ENCODE results near the gene ZC3H18. TPM values are rescaled to one million over a fixed set of nuclear protein-coding genes. Genes with fewer than 3 reads are reported as not detected.
A peak's percentile ranks its signal among the peaks of the same experiment; 100 is the strongest.

ZC3H18 gene
- total RNA-seq, 1 donor from 2014 or later, result 21.3 TPM

- H3K4me3 ChIP-seq, result no peak overlapping the region
- intact Hi-C loops (cut with micrococcal nuclease), result no loop called here
- H3K36me3 ChIP-seq, result peaks cover 61% of the 10 kb centered on the region
- peaks cover 8% of the 10 kb centered on the region for H3K27me3 ChIP-seq (ENCODE audit: low read depth)
- peaks cover 48% of the 10 kb centered on the region for H3K4me1 ChIP-seq
- H3K27ac ChIP-seq (replicated peaks), result peak overlapping the region; percentile 71
- no peak for DNase-seq
- TF ChIP-seq CTCF (IDR thresholded peaks at IDR 0.05; ENCODE audit: borderline replicate concordance), result no peak
- no peaks in the 10 kb centered on the region for H3K9me3 ChIP-seq (replicated peaks)
Observed at GRCh38 chr16:88630433-88630832, 60.2 kb downstream of the ZC3H18 start.

- intact Hi-C loops (cut with micrococcal nuclease), result no loop called here
- Histone ChIP-seq H3K4me3 (no peak overlapping the region), H3K27me3 (ENCODE audit: low read depth) (peaks cover 13% of the 10 kb centered on the region), H3K27ac (replicated peaks) (peak overlapping the region; percentile 71), H3K4me1 (peaks cover 48% of the 10 kb centered on the region), H3K36me3 (peaks cover 55% of the 10 kb centered on the region), H3K9me3 (replicated peaks) (no peaks in the 10 kb centered on the region)
- DNase-seq, result no peak
- TF ChIP-seq CTCF (IDR thresholded peaks at IDR 0.05; ENCODE audit: borderline replicate concordance), result no peak
Observed at GRCh38 chr16:88630941-88631340, 60.7 kb downstream of the ZC3H18 start.

GRCh38 chr16:88631384-88631783 is 61.2 kb downstream of the ZC3H18 start:
- H3K27ac ChIP-seq (replicated peaks), result peak overlapping the region; percentile 71
- TF ChIP-seq CTCF (IDR thresholded peaks at IDR 0.05; ENCODE audit: borderline replicate concordance), result no peak
- H3K36me3 ChIP-seq, result peaks cover 51% of the 10 kb centered on the region
- H3K9me3 ChIP-seq (replicated peaks), result no peaks in the 10 kb centered on the region
- peaks cover 48% of the 10 kb centered on the region for H3K4me1 ChIP-seq
- no peak overlapping the region for H3K4me3 ChIP-seq
- intact Hi-C loops (cut with micrococcal nuclease), result no loop called here
- peak; percentile 43 for DNase-seq
- H3K27me3 ChIP-seq (ENCODE audit: low read depth), result peaks cover 17% of the 10 kb centered on the region

GRCh38 chr16:88631920-88632586 is 61.9 kb downstream of the ZC3H18 start:
- Histone ChIP-seq H3K9me3 (replicated peaks) (no peaks in the 10 kb centered on the region), H3K4me3 (no peak overlapping the region), H3K27me3 (ENCODE audit: low read depth) (peaks cover 24% of the 10 kb centered on the region), H3K27ac (replicated peaks) (peak overlapping the region; percentile 71), H3K4me1 (peaks cover 48% of the 10 kb centered on the region), H3K36me3 (peaks cover 44% of the 10 kb centered on the region)
- intact Hi-C loops (cut with micrococcal nuclease), result no loop called here
- no peak for TF ChIP-seq CTCF (IDR thresholded peaks at IDR 0.05; ENCODE audit: borderline replicate concordance)
- no peak for DNase-seq

- Histone ChIP-seq H3K27ac (replicated peaks) (no peak overlapping the region), H3K9me3 (replicated peaks) (no peaks in the 10 kb centered on the region), H3K4me1 (peaks cover 48% of the 10 kb centered on the region), H3K4me3 (no peak overlapping the region), H3K27me3 (ENCODE audit: low read depth) (peaks cover 29% of the 10 kb centered on the region), H3K36me3 (peaks cover 41% of the 10 kb centered on the region)
- intact Hi-C loops (cut with micrococcal nuclease), result no loop called here
- no peak for TF ChIP-seq CTCF (IDR thresholded peaks at IDR 0.05; ENCODE audit: borderline replicate concordance)
- no peak for DNase-seq
Observed at GRCh38 chr16:88632587-88632930, 62.4 kb downstream of the ZC3H18 start.

Data from left ventricle myocardium inferior (tissue), 1 donor.